Lower leg skin (tissue), 3 donors: Measurements from ENCODE around the gene IGSF21.

Experiments used
- POLR2A ChIP-seq, 2 donors: fragments of 450-650 bp; IDR thresholded peaks; one replicate each; pipeline ENCODE4 v1.6.1; 2016 to 2017; ENCODE audit warnings: antibody characterized with exemption in 2 of 2, mild to moderate bottlenecking in 1 of 2, moderate library complexity in 1 of 2
- TF ChIP-seq, protein P1 (sequence below), 3 donors: fragments of 450-650 bp; IDR thresholded peaks; one replicate each; pipeline ENCODE4 v1.5.1; 2016; ENCODE audit warnings: antibody characterized with exemption in 3 of 3, mild to moderate bottlenecking in 3 of 3, moderate library complexity in 2 of 3

- TF ChIP-seq POLR2A (IDR thresholded peaks at IDR 0.05): no peak
- TF ChIP-seq, protein P1, sequence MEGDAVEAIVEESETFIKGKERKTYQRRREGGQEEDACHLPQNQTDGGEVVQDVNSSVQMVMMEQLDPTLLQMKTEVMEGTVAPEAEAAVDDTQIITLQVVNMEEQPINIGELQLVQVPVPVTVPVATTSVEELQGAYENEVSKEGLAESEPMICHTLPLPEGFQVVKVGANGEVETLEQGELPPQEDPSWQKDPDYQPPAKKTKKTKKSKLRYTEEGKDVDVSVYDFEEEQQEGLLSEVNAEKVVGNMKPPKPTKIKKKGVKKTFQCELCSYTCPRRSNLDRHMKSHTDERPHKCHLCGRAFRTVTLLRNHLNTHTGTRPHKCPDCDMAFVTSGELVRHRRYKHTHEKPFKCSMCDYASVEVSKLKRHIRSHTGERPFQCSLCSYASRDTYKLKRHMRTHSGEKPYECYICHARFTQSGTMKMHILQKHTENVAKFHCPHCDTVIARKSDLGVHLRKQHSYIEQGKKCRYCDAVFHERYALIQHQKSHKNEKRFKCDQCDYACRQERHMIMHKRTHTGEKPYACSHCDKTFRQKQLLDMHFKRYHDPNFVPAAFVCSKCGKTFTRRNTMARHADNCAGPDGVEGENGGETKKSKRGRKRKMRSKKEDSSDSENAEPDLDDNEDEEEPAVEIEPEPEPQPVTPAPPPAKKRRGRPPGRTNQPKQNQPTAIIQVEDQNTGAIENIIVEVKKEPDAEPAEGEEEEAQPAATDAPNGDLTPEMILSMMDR (IDR thresholded peaks at IDR 0.05): no peak
Observed at GRCh38 chr1:18100060-18100459, 7.5 kb upstream of the IGSF21 start.
